Right lobe of liver (tissue), 6 donors: ENCODE results near the gene MTNR1A. TPM values are rescaled to one million over a fixed set of nuclear protein-coding genes. Genes with fewer than 3 reads are reported as not detected.

Experiments
- ATAC-seq, 4 donors: fragments of 200-7000 bp; cut with Tn5 transposase; one replicate each; pipeline ENCODE4 v1.9.1; 2020; ENCODE audit warnings: mild to moderate bottlenecking in 4 of 4, moderate library complexity in 4 of 4
- DNase-seq, 3 donors: peaks; one replicate each; pipeline ENCODE4 v3.0.0-alpha.2; 2020
- H3K27ac ChIP-seq, 3 donors: fragments of 200-600 bp; one replicate each; pipeline ENCODE4 v1.8.0; 2022
- H3K27me3 ChIP-seq, 2 donors: fragments of 200-600 bp; one replicate each; pipeline ENCODE4 v1.8.0; 2022
- H3K36me3 ChIP-seq, 4 donors: fragments of 200-600 bp; sonication (generic) in 1 of 4; one replicate each; pipeline versions ENCODE4 v1.5.1 to v1.8.0; 2017 to 2022; ENCODE audit warnings: control low read depth in 1 of 4
- H3K4me1 ChIP-seq, 4 donors: fragments of 200-600 bp; sonication (generic) in 1 of 4; one replicate each; pipeline versions ENCODE4 v1.5.1 to v1.8.0; 2017 to 2022; ENCODE audit warnings: control low read depth in 1 of 4
- H3K4me3 ChIP-seq, 3 donors: fragments of 200-600 bp; one replicate each; pipeline ENCODE4 v1.8.0; 2022
- H3K9me3 ChIP-seq, 4 donors: fragments of 200-600 bp; sonication (generic) in 1 of 4; one replicate each; pipeline versions ENCODE4 v1.5.1 to v1.8.0; 2017 to 2022; ENCODE audit warnings: control low read depth in 1 of 4
- CTCF ChIP-seq, 4 donors: fragments of 200-600 bp in 3 of 4; fragments of 450-650 bp in 1 of 4; IDR thresholded peaks; one replicate each; pipeline versions ENCODE4 v1.5.1 to v1.8.0; 2016 to 2022; ENCODE audit warnings: antibody characterized with exemption in 4 of 4, mild to moderate bottlenecking in 2 of 4
- POLR2A ChIP-seq: fragments of 450-650 bp; IDR thresholded peaks from one replicate; pipeline ENCODE4 v1.6.1; 2017; ENCODE audit warnings: antibody characterized with exemption, mild to moderate bottlenecking
- WGBS: methylation state at CpG from one replicate; pipeline ENCODE4 v1.1.6; 2018; ENCODE audit warnings: low coverage, low lambda C conversion rate; ENCODE audit not compliant: insufficient coverage; ENCODE audit errors: missing lambda C conversion rate; 5-methylcytosine and 5-hydroxymethylcytosine counted together
- intact Hi-C, 2 donors: fragments of 100-400 bp; cut with DNase I; formaldehyde crosslinking; loops; one replicate each; pipeline versions ENCODE4 v1.11.2 to v1.14.1; 2022
- total RNA-seq, 6 experiments: library from RNA; depleted of rRNA in 2 of 6; stranded (reverse); fragments of >200 nt in 2 of 6; fragmentation: NEBNext Ultra II Directional in 3 of 6; extraction: Animal tissue kit (Norgen Biotek cat#: 25700) in 3 of 6; gene quantifications; one replicate each; pipeline versions ENCODE4 v1.1.0 to v1.2.4, GENCODE V29; 2016 to 2023
- donor health status: DM: no; HTN: yes; CAD: no.
- donor health status: DM: no; HTN: no; CAD: no.
- donor health status: DM: no; HTN: no; CAD: no.
- donor health status: DM: no; HTN: yes; CAD: no.
- donor health status: DM: no; HTN: yes; CAD: no.

The MTNR1A gene
- total RNA-seq, 6 experiments from 2014 or later, result 0.18 TPM; not detected in 5

GRCh38 chr4:186580669-186581068, 25.3 kb upstream of the MTNR1A start:
- Histone ChIP-seq H3K27ac (no peak overlapping the region), H3K36me3 (peaks cover 0 to 3% (median 0%) of the 10 kb centered on the region in 4 donors), H3K9me3 (no peaks in the 10 kb centered on the region), H3K4me3 (no peak overlapping the region), H3K27me3 (no peaks in the 10 kb centered on the region), H3K4me1 (no peaks in the 10 kb centered on the region)
- intact Hi-C loops, result loop anchor here (10.0 kb wide), 1 partner anchor 286 kb away; no protein-coding TSS in a partner anchor
- no peak for ATAC-seq
- WGBS, result 100% methylated on average over 1 of the region's 1 CpG
- no peak for DNase-seq
- TF ChIP-seq POLR2A (no peak), CTCF (IDR thresholded peaks at IDR 0.05) (no peak)

GRCh38 chr4:186570193-186570996, 15.0 kb upstream of the MTNR1A start:
- intact Hi-C loops, result no loop called here
- ATAC-seq, result no peak
- DNase-seq, result no peak
- Histone ChIP-seq H3K27ac (no peak overlapping the region), H3K9me3 (no peaks in the 10 kb centered on the region), H3K36me3 (no peaks in the 10 kb centered on the region), H3K27me3 (no peaks in the 10 kb centered on the region), H3K4me3 (no peak overlapping the region), H3K4me1 (no peaks in the 10 kb centered on the region)
- WGBS, result 55% methylated on average over 23 of the region's 23 CpGs
- TF ChIP-seq CTCF (IDR thresholded peaks at IDR 0.05) (no peak), POLR2A (no peak)

- Histone ChIP-seq H3K27me3 (no peaks in the 10 kb centered on the region), H3K27ac (no peak overlapping the region), H3K9me3 (no peaks in the 10 kb centered on the region), H3K4me1 (no peaks in the 10 kb centered on the region), H3K36me3 (no peaks in the 10 kb centered on the region), H3K4me3 (no peak overlapping the region)
- WGBS, result 54% methylated on average over 5 of the region's 10 CpGs
- TF ChIP-seq POLR2A, result no peak
- TF ChIP-seq CTCF (IDR thresholded peaks at IDR 0.05), result no peak
- DNase-seq, result no peak
- ATAC-seq, result no peak
- intact Hi-C loops, result loop anchor here in 1 of 2 donors (10.0 kb wide), 1 partner anchor 265 kb away; no protein-coding TSS in a partner anchor
These were observed 14.3 kb upstream of the MTNR1A start for GRCh38 chr4:186569533-186570192.

- WGBS, result 75% methylated on average over 7 of the region's 7 CpGs
- Histone ChIP-seq H3K27me3 (no peaks in the 10 kb centered on the region), H3K27ac (no peak overlapping the region), H3K9me3 (no peaks in the 10 kb centered on the region), H3K4me3 (no peak overlapping the region), H3K36me3 (no peaks in the 10 kb centered on the region), H3K4me1 (no peaks in the 10 kb centered on the region)
- no peak for TF ChIP-seq CTCF (IDR thresholded peaks at IDR 0.05)
- no peak for TF ChIP-seq POLR2A
- ATAC-seq (no peak), DNase-seq (no peak)
- intact Hi-C loops, result loop anchor here in 1 of 2 donors (10.0 kb wide), 1 partner anchor 261 kb away; no protein-coding TSS in a partner anchor
These were observed 10.7 kb upstream of the MTNR1A start for GRCh38 chr4:186566068-186566467.
